Lower leg skin (tissue), 3 donors: ENCODE results near the gene IGF2.

Experiments
- CTCF ChIP-seq, 3 donors: fragments of 450-650 bp; IDR thresholded peaks; one replicate each; pipeline ENCODE4 v1.5.1; 2016; ENCODE audit warnings: antibody characterized with exemption in 3 of 3, mild to moderate bottlenecking in 3 of 3, moderate library complexity in 2 of 3
- POLR2A ChIP-seq, 2 donors: fragments of 450-650 bp; IDR thresholded peaks; one replicate each; pipeline ENCODE4 v1.6.1; 2016 to 2017; ENCODE audit warnings: antibody characterized with exemption in 2 of 2, mild to moderate bottlenecking in 1 of 2, moderate library complexity in 1 of 2

DNA sequence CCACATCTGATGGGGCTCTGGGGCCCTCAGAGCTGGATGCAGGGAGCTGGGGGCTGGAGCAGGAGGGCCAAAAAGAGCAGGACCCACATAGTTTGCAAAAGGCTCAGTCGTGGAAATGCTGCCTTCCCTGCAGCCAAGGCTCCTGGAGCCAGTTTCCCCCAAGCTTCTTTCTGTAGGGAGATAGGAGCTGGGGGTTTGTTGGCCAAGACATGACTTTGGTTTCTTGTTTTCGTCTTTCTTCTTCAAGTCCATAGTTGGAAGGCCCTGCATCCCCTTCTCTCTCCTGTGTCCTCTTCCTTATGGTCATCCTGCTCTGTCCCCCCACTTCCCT is 36.3 kb downstream of the IGF2 start:
- TF ChIP-seq CTCF (IDR thresholded peaks at IDR 0.05): no peak
- no peak for TF ChIP-seq POLR2A (IDR thresholded peaks at IDR 0.05)
